ENCODE data around the gene KLHL35. TPM values are rescaled to one million over a fixed set of nuclear protein-coding genes. Genes with fewer than 3 reads are reported as not detected.
"Not testable (repeated sequence)": the region's sequence is repeated elsewhere in the genome, so short reads cannot be mapped to it uniquely, and the experiment has no call there.

Gene KLHL35
- total RNA-seq, 2 donors from 2014 or later: 0.89 TPM; not detected in 1

DNA sequence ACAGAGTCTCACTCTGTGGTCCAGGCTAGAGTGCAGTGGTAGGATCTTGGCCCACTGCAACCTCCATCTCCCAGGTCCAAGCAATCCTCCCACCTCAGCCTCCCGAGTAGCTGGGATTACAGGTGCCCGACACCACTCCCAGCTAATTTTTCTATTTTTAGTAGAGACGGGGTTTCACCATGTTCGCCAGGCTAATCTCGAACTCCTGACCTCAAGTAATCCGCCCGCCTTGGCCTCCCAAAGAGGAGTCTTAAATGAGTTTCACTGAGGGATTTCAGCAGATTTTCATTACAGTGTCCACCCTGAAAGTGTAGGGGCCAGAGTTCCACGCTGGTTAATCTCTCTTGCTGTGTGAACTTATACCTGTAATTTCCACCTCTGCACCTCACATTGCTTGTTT, 34.1 kb downstream of the KLHL35 start:
- H3K27ac Mint-ChIP-seq: peak overlapping the region; percentile 99 to 100
- ATAC-seq (no peak), DNase-seq (ENCODE audit: low spot score in 2 of 2) (no peak)
- H3K9me3 Mint-ChIP-seq: no peaks in the 10 kb centered on the region
- H3K36me3 Mint-ChIP-seq: peaks cover 49% of the 10 kb centered on the region in 2 donors

GRCh38 chr11:75394085-75394840, 38.7 kb downstream of the KLHL35 start:
- DNase-seq (ENCODE audit: low spot score in 2 of 2) (no peak), ATAC-seq (peak in 1 of 2 donors; percentile 79)
- Mint-ChIP-seq H3K27ac (peak overlapping the region in 1 of 2 donors; percentile 50), H3K9me3 (no peaks in the 10 kb centered on the region), H3K36me3 (peaks cover 2 to 3% of the 10 kb centered on the region in 2 donors)

- no peaks in the 10 kb centered on the region for H3K9me3 Mint-ChIP-seq
- H3K36me3 Mint-ChIP-seq: no peaks in the 10 kb centered on the region
- no peak overlapping the region for H3K27ac Mint-ChIP-seq
- ATAC-seq (no peak), DNase-seq (ENCODE audit: low spot score in 2 of 2) (peak in 1 of 2 donors; percentile 30)
These were observed 43.1 kb downstream of the KLHL35 start for GRCh38 chr11:75389925-75390324.

GRCh38 chr11:75389276-75389605, 43.8 kb downstream of the KLHL35 start:
- no peak for ATAC-seq
- DNase-seq (ENCODE audit: low spot score in 2 of 2): no peak
- no peaks in the 10 kb centered on the region for H3K9me3 Mint-ChIP-seq
- H3K36me3 Mint-ChIP-seq: no peaks in the 10 kb centered on the region
- no peak overlapping the region for H3K27ac Mint-ChIP-seq

DNA sequence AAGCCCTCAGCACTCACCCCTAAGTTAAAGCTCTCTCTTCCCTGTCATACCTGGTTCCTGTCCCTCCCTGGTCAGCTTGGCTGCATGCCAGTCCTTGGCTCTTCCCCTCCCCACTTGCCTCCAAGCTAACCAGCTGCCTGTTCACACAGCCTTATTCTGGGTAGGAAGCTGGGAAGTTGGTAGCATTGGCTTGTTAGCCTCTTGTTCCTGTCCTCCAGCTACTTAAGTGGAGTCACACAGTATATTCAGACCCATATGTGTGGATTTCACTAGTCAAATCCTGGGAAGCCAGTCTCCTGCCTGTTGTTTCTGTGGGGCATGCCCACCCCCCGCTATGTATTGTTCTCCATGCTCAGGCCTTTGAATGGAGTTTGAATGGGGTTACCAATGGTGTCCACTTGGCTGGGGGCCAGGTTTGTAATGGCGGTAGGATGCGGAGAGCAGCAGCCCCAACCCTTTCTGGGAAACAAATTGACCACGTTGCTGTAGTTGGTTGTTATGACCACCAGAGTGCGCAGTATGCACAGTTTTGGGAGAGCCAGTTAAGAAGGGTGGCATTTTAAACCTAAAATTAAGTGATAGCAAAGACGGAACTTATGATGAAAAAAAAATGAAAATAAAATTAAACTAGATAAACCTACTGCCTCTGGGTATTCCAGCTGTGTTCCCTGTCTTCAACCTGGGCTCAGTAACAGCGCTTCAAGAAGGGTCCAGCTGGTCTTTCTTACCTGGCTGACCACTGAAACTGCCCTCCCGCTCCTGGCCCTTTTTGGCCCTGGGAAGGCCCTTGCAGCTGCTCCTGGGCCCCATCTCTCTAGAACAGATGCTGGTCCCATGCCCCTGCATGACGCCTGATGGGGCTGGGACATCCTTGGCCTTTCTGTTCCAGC, 44.4 kb downstream of the KLHL35 start:
- Mint-ChIP-seq H3K27ac (no peak overlapping the region), H3K36me3 (no peaks in the 10 kb centered on the region), H3K9me3 (no peaks in the 10 kb centered on the region)
- peak; percentile 77 to 82 for ATAC-seq
- DNase-seq (ENCODE audit: low spot score in 2 of 2): peak; percentile 68 to 72

GRCh38 chr11:75387736-75388294, 45.2 kb downstream of the KLHL35 start:
- DNase-seq (ENCODE audit: low spot score in 2 of 2) (peak in 1 of 2 donors; percentile 13), ATAC-seq (no peak)
- Mint-ChIP-seq H3K27ac (no peak overlapping the region), H3K36me3 (no peaks in the 10 kb centered on the region), H3K9me3 (no peaks in the 10 kb centered on the region)

- Mint-ChIP-seq H3K27ac (no peak overlapping the region), H3K9me3 (no peaks in the 10 kb centered on the region), H3K36me3 (no peaks in the 10 kb centered on the region)
- ATAC-seq: no peak
- no peak for DNase-seq (ENCODE audit: low spot score in 2 of 2)
These were observed 45.9 kb downstream of the KLHL35 start for GRCh38 chr11:75386942-75387630.

DNA sequence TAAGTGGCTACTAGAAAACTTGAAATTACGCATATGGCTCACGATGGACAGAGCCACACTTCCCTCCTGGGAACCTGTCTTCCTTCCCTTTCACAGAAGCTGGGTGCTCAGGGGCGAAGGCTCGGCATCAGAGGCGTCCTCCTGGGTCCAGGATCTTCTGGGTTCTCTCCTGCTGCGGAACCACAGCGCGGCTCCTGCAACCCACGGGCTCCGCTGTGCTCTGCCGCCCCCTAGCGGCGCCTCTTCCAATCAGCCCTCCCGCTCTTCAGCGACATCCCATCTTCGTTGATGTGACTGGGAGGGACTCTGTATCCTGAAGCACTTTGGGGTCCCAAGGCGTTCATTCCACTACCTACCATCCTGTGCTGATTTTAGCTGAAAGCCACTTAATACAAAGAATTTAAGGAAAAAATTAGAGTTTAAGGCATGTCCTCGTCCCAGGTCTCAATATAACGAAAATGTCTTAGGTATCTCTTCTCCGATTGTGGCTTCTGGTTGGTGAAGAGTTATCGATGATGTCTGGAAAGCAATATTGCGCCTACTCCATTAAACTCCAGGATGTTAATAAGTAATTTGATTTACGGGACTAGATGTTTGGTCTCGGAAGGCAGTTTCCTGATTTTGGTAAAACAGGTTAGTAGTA, 48.4 kb downstream of the KLHL35 start:
- no peaks in the 10 kb centered on the region for H3K9me3 Mint-ChIP-seq
- H3K36me3 Mint-ChIP-seq: no peaks in the 10 kb centered on the region
- ATAC-seq (peak; percentile 88 to 91), DNase-seq (ENCODE audit: low spot score in 2 of 2) (peak; percentile 70 to 81)
- peak overlapping the region in 1 of 2 donors; percentile 76 for H3K27ac Mint-ChIP-seq

DNA sequence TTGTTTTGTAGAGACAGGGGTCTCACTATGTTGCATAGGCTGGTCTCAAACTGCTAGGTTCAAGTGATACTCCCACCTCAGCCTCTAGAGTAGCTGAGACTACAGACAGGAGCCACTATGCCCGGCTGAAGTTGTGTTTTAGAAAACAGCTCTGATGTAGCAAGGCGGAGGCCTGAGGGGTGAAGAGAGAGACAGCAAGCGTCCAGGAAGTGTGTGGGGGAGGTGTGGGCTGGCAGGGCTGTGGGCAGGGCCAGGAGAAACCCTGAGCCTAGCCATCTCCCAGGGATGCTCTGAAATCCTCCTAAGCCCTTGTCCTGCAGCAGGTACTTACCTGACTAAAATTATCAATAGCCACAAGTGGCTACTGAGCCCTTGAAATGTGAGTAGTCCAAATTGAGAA, 49.8 kb downstream of the KLHL35 start:
- Mint-ChIP-seq H3K9me3 (no peaks in the 10 kb centered on the region), H3K27ac (peak overlapping the region; percentile 26 to 50), H3K36me3 (no peaks in the 10 kb centered on the region)
- peak; percentile 43 to 55 for ATAC-seq
- no peak for DNase-seq (ENCODE audit: low spot score in 2 of 2)

- H3K9me3 Mint-ChIP-seq: no peaks in the 10 kb centered on the region
- H3K27ac Mint-ChIP-seq: peak overlapping the region in 1 of 2 donors; percentile 12
- DNase-seq (ENCODE audit: low spot score in 2 of 2) (no peak), ATAC-seq (no peak)
- H3K36me3 Mint-ChIP-seq: no peaks in the 10 kb centered on the region
These were observed 52.1 kb downstream of the KLHL35 start for GRCh38 chr11:75380716-75381420.

- DNase-seq (ENCODE audit: low spot score in 2 of 2): no peak
- ATAC-seq: no peak
- Mint-ChIP-seq H3K9me3 (no peaks in the 10 kb centered on the region), H3K36me3 (no peaks in the 10 kb centered on the region), H3K27ac (no peak overlapping the region)
These were observed 52.8 kb downstream of the KLHL35 start for GRCh38 chr11:75380245-75380644.

- not testable (repeated sequence) for H3K9me3 Mint-ChIP-seq; ATAC-seq; H3K36me3 Mint-ChIP-seq; DNase-seq (ENCODE audit: low spot score in 2 of 2)
- peak overlapping the region in 1 of 2 donors; percentile 29 for H3K27ac Mint-ChIP-seq
These were observed 54.2 kb downstream of the KLHL35 start for GRCh38 chr11:75378776-75379175.

DNA sequence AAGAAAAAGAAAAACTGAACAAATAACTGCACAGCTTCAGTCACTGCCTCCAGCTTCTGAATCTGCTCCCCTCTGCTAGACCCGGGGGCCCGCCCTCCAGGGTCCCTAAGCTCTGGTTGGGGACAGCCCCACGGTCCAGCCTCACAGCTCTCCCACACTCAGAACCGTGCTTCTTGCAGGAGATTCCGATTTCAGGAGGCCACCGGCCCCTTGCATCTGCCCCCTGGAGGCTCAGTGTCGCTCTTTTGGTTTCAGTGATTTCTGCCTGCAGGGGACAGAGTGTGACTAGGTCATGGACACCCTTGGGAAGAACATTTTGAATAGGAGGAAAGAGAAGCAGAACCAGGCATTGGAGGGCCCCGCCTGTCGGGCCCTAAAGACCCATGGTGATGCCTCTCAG, 56.8 kb downstream of the KLHL35 start:
- Mint-ChIP-seq H3K9me3 (no peaks in the 10 kb centered on the region), H3K36me3 (no peaks in the 10 kb centered on the region), H3K27ac (peak overlapping the region in 1 of 2 donors; percentile 38)
- DNase-seq (ENCODE audit: low spot score in 2 of 2): no peak
- no peak for ATAC-seq

GRCh38 chr11:75375626-75376025, 57.4 kb downstream of the KLHL35 start:
- ATAC-seq: no peak

DNA sequence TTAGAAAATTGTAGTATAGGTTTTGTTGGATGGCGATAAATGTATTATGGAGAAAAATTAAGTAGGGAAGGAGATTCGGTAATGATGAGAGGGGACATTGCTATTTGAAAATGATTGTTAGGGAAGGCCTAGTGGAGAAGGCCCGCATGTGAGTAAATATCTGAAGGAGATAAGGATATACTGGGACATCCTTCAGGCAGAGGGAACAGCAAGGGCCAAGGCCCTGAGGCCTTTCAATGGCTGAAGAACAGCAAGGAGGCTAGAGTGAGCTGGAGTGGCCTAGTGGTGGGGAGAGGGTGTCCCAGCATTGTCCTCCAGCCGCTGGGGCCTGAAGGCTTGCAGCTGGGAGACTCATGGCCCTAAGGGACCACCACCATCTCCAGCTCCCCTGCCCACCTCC, 58.4 kb downstream of the KLHL35 start:
- no peak overlapping the region for H3K27ac Mint-ChIP-seq
- DNase-seq (ENCODE audit: low spot score in 2 of 2) (no peak), ATAC-seq (no peak)
- H3K36me3 Mint-ChIP-seq: no peaks in the 10 kb centered on the region
- no peaks in the 10 kb centered on the region for H3K9me3 Mint-ChIP-seq

More at GRCh38 chr11:75375626-75376025, 57.4 kb downstream of the KLHL35 start:
- no peaks in the 10 kb centered on the region for H3K9me3 Mint-ChIP-seq
- no peak for DNase-seq (ENCODE audit: low spot score in 2 of 2)
- H3K36me3 Mint-ChIP-seq: no peaks in the 10 kb centered on the region
- H3K27ac Mint-ChIP-seq: peak overlapping the region in 1 of 2 donors; percentile 38

- peak overlapping the region in 1 of 2 donors; percentile 14 for H3K27ac Mint-ChIP-seq
- no peaks in the 10 kb centered on the region for H3K9me3 Mint-ChIP-seq
- ATAC-seq (no peak), DNase-seq (ENCODE audit: low spot score in 2 of 2) (no peak)
- H3K36me3 Mint-ChIP-seq: no peaks in the 10 kb centered on the region
These were observed 59.8 kb downstream of the KLHL35 start for GRCh38 chr11:75373201-75373600.
